ENCODE measurements around the gene NAXE. TPM values are rescaled to one million over a fixed set of nuclear protein-coding genes. Genes with fewer than 3 reads are reported as not detected.
"Not testable (repeated sequence)": the region's sequence is repeated elsewhere in the genome, so short reads cannot be mapped to it uniquely, and the experiment has no call there.

NAXE gene
- total RNA-seq, 1 experiment from 2014 or later: 90.3 TPM

- TF ChIP-seq EZH2 (IDR thresholded peaks at IDR 0.05; ENCODE audit: low read depth) (no peak), CTCF (conservative IDR thresholded peaks at IDR 0.05) (no peak)
- no peaks in the 10 kb centered on the region for H3K9me3 ChIP-seq (ENCODE audit: insufficient read depth, low read depth)
- H3K4me1 ChIP-seq (replicated peaks; ENCODE audit: insufficient read depth): peaks cover 8% of the 10 kb centered on the region
- H2AFZ ChIP-seq: no peak overlapping the region
- H4K20me1 ChIP-seq (ENCODE audit: insufficient read depth): no peaks in the 10 kb centered on the region
- DNase-seq: no peak
- POLR2A ChIA-PET (ENCODE audit: unreplicated experiment): interaction anchor here (0.5 to 0.6 kb wide), 2 partner anchors 22 to 114 kb away, joined by 4 to 9 read pairs; no protein-coding TSS in a partner anchor
- H3K4me2 ChIP-seq: no peak overlapping the region
- intact Hi-C loops (cut with micrococcal nuclease; ENCODE audit: unreplicated experiment): no loop called here
- CTCF ChIA-PET: no interaction called here
- no peak overlapping the region for H3K27ac ChIP-seq
- H3K4me3 ChIP-seq: no peak overlapping the region
- peaks cover 1% of the 10 kb centered on the region for H3K79me2 ChIP-seq (ENCODE audit: low read depth)
- H3K27me3 ChIP-seq (ENCODE audit: insufficient read depth, low read depth): no peaks in the 10 kb centered on the region
- H3K9me2 ChIP-seq (ENCODE audit: insufficient read depth): no peaks in the 10 kb centered on the region
- no TSS peak for BruUV-seq (replicated peaks)
- H3K36me3 ChIP-seq (ENCODE audit: low read depth): no peaks in the 10 kb centered on the region
- H3F3A ChIP-seq (ENCODE audit: insufficient read depth, low read depth): peaks cover 7% of the 10 kb centered on the region; the same call in 1 of the 2 replicates
Measured at GRCh38 chr1:156586892-156587477, 4.6 kb upstream of the NAXE start.

- Histone ChIP-seq H3K79me2 (ENCODE audit: low read depth) (peaks cover 11% of the 10 kb centered on the region), H3F3A (ENCODE audit: insufficient read depth, low read depth) (peaks cover 11% of the 10 kb centered on the region; the same call in 1 of the 2 replicates)
- H3K4me3 ChIP-seq; H2AFZ ChIP-seq; CTCF ChIA-PET; H3K36me3 ChIP-seq (ENCODE audit: low read depth); H3K27me3 ChIP-seq (ENCODE audit: insufficient read depth, low read depth); H3K27ac ChIP-seq; H3K4me2 ChIP-seq; intact Hi-C loops (cut with micrococcal nuclease; ENCODE audit: unreplicated experiment); H3K9me2 ChIP-seq (ENCODE audit: insufficient read depth); H4K20me1 ChIP-seq (ENCODE audit: insufficient read depth); H3K4me1 ChIP-seq (replicated peaks; ENCODE audit: insufficient read depth); H3K9me3 ChIP-seq (ENCODE audit: insufficient read depth, low read depth); POLR2A ChIA-PET (ENCODE audit: unreplicated experiment); BruUV-seq (replicated peaks); DNase-seq: not testable (repeated sequence)
Measured at GRCh38 chr1:156587927-156588326, 3.6 kb upstream of the NAXE start.

DNA sequence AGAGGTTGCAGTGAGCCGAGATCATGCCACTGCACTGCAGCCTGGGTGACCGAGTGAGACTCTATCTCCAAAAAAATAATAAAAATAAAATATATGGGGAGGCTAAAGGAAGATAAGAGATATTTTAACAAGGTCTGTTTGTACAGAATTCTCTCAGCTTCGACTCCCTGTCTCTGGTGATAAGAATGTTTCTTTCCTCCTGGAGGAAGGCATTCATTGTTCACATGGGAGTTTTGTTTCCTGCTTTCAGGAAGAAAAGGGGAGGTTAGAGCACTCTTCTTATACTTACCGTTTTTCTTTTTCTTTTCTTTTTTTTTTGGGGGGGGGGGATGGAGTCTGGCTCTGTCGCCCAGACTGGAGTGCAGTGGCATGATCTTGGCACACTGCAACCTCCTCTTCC lies 2.0 kb upstream of the NAXE start:
- peaks cover 8% of the 10 kb centered on the region for H3K4me1 ChIP-seq (replicated peaks; ENCODE audit: insufficient read depth)
- intact Hi-C loops (cut with micrococcal nuclease; ENCODE audit: unreplicated experiment): no loop called here
- no peak overlapping the region for H2AFZ ChIP-seq
- BruUV-seq (replicated peaks): no TSS peak
- H3F3A ChIP-seq (ENCODE audit: insufficient read depth, low read depth): peaks cover 24% of the 10 kb centered on the region; the same call in 1 of the 2 replicates
- H3K27ac ChIP-seq: no peak overlapping the region
- TF ChIP-seq EZH2 (IDR thresholded peaks at IDR 0.05; ENCODE audit: low read depth) (no peak), CTCF (conservative IDR thresholded peaks at IDR 0.05) (no peak)
- no peaks in the 10 kb centered on the region for H3K27me3 ChIP-seq (ENCODE audit: insufficient read depth, low read depth)
- no peaks in the 10 kb centered on the region for H3K9me2 ChIP-seq (ENCODE audit: insufficient read depth)
- H3K4me3 ChIP-seq: no peak overlapping the region
- peaks cover 11% of the 10 kb centered on the region for H3K79me2 ChIP-seq (ENCODE audit: low read depth)
- CTCF ChIA-PET: interaction anchor here (0.6 kb wide), 1 partner anchor 34 kb away, joined by 8 read pairs; no protein-coding TSS in a partner anchor
- POLR2A ChIA-PET (ENCODE audit: unreplicated experiment): no interaction called here
- no peak overlapping the region for H3K4me2 ChIP-seq
- no peaks in the 10 kb centered on the region for H4K20me1 ChIP-seq (ENCODE audit: insufficient read depth)
- H3K9me3 ChIP-seq (ENCODE audit: insufficient read depth, low read depth): no peaks in the 10 kb centered on the region
- H3K36me3 ChIP-seq (ENCODE audit: low read depth): no peaks in the 10 kb centered on the region
- no peak for DNase-seq
